Endothelial cell of umbilical vein (primary cell): ENCODE measurements around the gene MFRP. TPM values are rescaled to one million over a fixed set of nuclear protein-coding genes. Genes with fewer than 3 reads are reported as not detected.

Experiments
- BruUV-seq: library from RNA; stranded (reverse); fragments of 400-500 nt; replicated peaks from 2 replicates; lab custom pipeline; 2021; lab: Mats Ljungman, UMichigan
- CTCF ChIA-PET: fragments of 300-600, 350-600 bp; sonication (Branson Sonifier 250); formaldehyde crosslinking; loops from one replicate; lab custom pipeline; 2021; ENCODE audit warnings: antibody characterized with exemption, inconsistent platforms; lab: Charles Lee
- POLR2A ChIA-PET: fragments of 300-600, 350-600 bp; sonication (Branson Sonifier 250); formaldehyde crosslinking; loops from one replicate; lab custom pipeline; 2021; ENCODE audit warnings: antibody characterized with exemption, inconsistent platforms; lab: Charles Lee
- DNase-seq: peaks from one replicate; pipeline ENCODE4 v3.0.0-alpha.2; 2011; ENCODE audit warnings: low read depth, low spot score
- FAIRE-seq: peaks from 2 replicates; lab custom pipeline; 2011; peaks lifted over from hg19 to GRCh38; lab: Jason Lieb, UNC
- H2AFZ ChIP-seq: 2 replicates; pipeline ENCODE4 v1.6.0; 2012; ENCODE audit warnings: low read depth, low read length, control low read depth, inconsistent platforms
- H3K27ac ChIP-seq: 2 replicates; pipeline ENCODE4 v1.5.1; 2011; ENCODE audit warnings: low read depth, mild to moderate bottlenecking, control low read depth, low read length, moderate library complexity; ENCODE audit not compliant: insufficient read depth
- H3K27me3 ChIP-seq, 2 experiments: 2 replicates each; pipeline versions ENCODE4 v1.6.0 to v1.6.1; 2011; ENCODE audit warnings: low read length in 2 of 2, mixed read lengths in 1 of 2; ENCODE audit not compliant: control insufficient read depth in 2 of 2, insufficient read depth in 2 of 2
- H3K36me3 ChIP-seq, 2 experiments: 2 replicates in 1 of 2; 3 replicates in 1 of 2; pipeline ENCODE4 v1.5.1; 2011; ENCODE audit warnings: low read length in 2 of 2, mild to moderate bottlenecking in 1 of 2, moderate library complexity in 1 of 2; ENCODE audit not compliant: control insufficient read depth in 2 of 2, insufficient read depth in 2 of 2; ENCODE audit errors: extremely low read depth in 1 of 2
- H3K4me1 ChIP-seq: 3 replicates; pipeline ENCODE4 v1.5.1; 2011; ENCODE audit warnings: mild to moderate bottlenecking, low read length; ENCODE audit not compliant: control insufficient read depth, insufficient read depth; ENCODE audit errors: extremely low read depth
- H3K4me2 ChIP-seq: 2 replicates; pipeline ENCODE4 v1.6.1; 2011; ENCODE audit warnings: low read length, control low read depth, mixed read lengths; ENCODE audit not compliant: insufficient read depth
- H3K4me3 ChIP-seq, 3 experiments: fragments of 200-600 bp in 1 of 3; sonication (generic), shearing (Covaris generic) in 1 of 3; replicated peaks in 1 of 3; 2 replicates each; pipeline ENCODE4 v1.5.1; 2011 to 2016; ENCODE audit warnings: control low read depth in 3 of 3, low read length in 3 of 3, mild to moderate bottlenecking in 2 of 3, inconsistent platforms in 1 of 3, low read depth in 1 of 3, moderate library complexity in 1 of 3; ENCODE audit not compliant: insufficient read depth in 1 of 3
- H3K79me2 ChIP-seq: 2 replicates; pipeline ENCODE4 v1.6.0; 2012; ENCODE audit warnings: low read length, inconsistent platforms; ENCODE audit not compliant: control insufficient read depth, insufficient read depth
- H3K9ac ChIP-seq: replicated peaks from 2 replicates; pipeline ENCODE3; 2011; ENCODE audit warnings: low read length, control low read depth; ENCODE audit not compliant: insufficient read depth; ENCODE audit errors: extremely low read depth
- H3K9me1 ChIP-seq: replicated peaks from 3 replicates; pipeline ENCODE4 v1.6.0; 2011; ENCODE audit warnings: mild to moderate bottlenecking, low read length; ENCODE audit not compliant: control insufficient read depth, insufficient read depth; ENCODE audit errors: extremely low read depth
- H3K9me3 ChIP-seq: replicated peaks from 2 replicates; pipeline ENCODE4 v1.5.1; 2012; ENCODE audit warnings: low read length, inconsistent platforms; ENCODE audit not compliant: control insufficient read depth, insufficient read depth
- H4K20me1 ChIP-seq: replicated peaks from 2 replicates; pipeline ENCODE3; 2011; ENCODE audit warnings: mild to moderate bottlenecking, low read length; ENCODE audit not compliant: control insufficient read depth, insufficient read depth; ENCODE audit errors: extremely low read depth
- EZH2 ChIP-seq: IDR thresholded peaks from 2 replicates; pipeline ENCODE4 v1.6.1; 2012; ENCODE audit warnings: borderline replicate concordance, low read depth, mild to moderate bottlenecking, moderate library complexity, low read length, inconsistent platforms; ENCODE audit not compliant: severe bottlenecking
- FOS ChIP-seq: IDR thresholded peaks from 2 replicates; pipeline ENCODE4 v1.6.1; 2011; ENCODE audit warnings: mild to moderate bottlenecking, low read length, moderate library complexity, borderline replicate concordance; ENCODE audit not compliant: insufficient read depth
- GATA2 ChIP-seq: IDR thresholded peaks from 2 replicates; pipeline ENCODE4 v1.7.0; 2011; ENCODE audit warnings: low read depth, mild to moderate bottlenecking, moderate library complexity, mixed read lengths, low read length; ENCODE audit not compliant: insufficient read length, insufficient read depth
- JUN ChIP-seq: IDR thresholded peaks from 2 replicates; pipeline ENCODE4 v1.6.1; 2011; ENCODE audit warnings: borderline replicate concordance, low read depth; ENCODE audit not compliant: insufficient read length, insufficient read depth
- MYC ChIP-seq: IDR thresholded peaks from one replicate; pipeline ENCODE4 v1.6.1; 2011; ENCODE audit warnings: mild to moderate bottlenecking, low read depth, low read length
- POLR2A ChIP-seq: IDR thresholded peaks from 2 replicates; pipeline ENCODE4 v1.6.1; 2012; ENCODE audit warnings: low read depth, mild to moderate bottlenecking, control low read depth, low read length
- POLR2AphosphoS5 ChIP-seq: IDR thresholded peaks from 2 replicates; pipeline ENCODE4 v1.6.1; 2012; ENCODE audit warnings: low read depth, mild to moderate bottlenecking, control low read depth, low read length, moderate library complexity; ENCODE audit not compliant: insufficient read depth
- dilution Hi-C: fragments of 300-500 bp; cut with MboI; formaldehyde crosslinking; loops from one replicate; pipeline ENCODE4 v1.15.0; 2019; ENCODE audit warnings: low sequenced_read_pairs; ENCODE audit not compliant: extremely low pct_ligation_motif_present
- intact Hi-C: fragments of 100-400 bp; cut with micrococcal nuclease; formaldehyde crosslinking; loops from one replicate; pipeline ENCODE4 v1.10.0; 2022
- polyA plus RNA-seq, 4 experiments: library from polyadenylated mRNA; depleted of rRNA in 3 of 4; stranded (reverse) in 3 of 4; unstranded in 1 of 4; fragments of >200 nt; gene quantifications; 2 replicates each; pipeline versions ENCODE4 v1.2.1 to v1.2.3, GENCODE V29; 2011 to 2012; ENCODE audit warnings: missing spikeins in 1 of 4
- total RNA-seq: library from RNA; stranded (reverse); gene quantifications from 2 replicates; pipeline ENCODE4 v1.2.3, GENCODE V29; 2021
- TF ChIP-seq, protein P1 (sequence below), 2 donors: IDR thresholded peaks; 1 replicate in 1 of 2; 2 replicates in 1 of 2; pipeline ENCODE4 v1.5.1; 2011; ENCODE audit warnings: low read length in 2 of 2, mild to moderate bottlenecking in 2 of 2, moderate library complexity in 2 of 2, control low read depth in 1 of 2, inconsistent platforms in 1 of 2, low read depth in 1 of 2; ENCODE audit not compliant: insufficient read depth in 1 of 2; ENCODE audit errors: extremely low read depth in 1 of 2
- TF ChIP-seq, protein P2 (sequence below): IDR thresholded peaks from 2 replicates; pipeline ENCODE4 v1.6.1; 2011; ENCODE audit not compliant: insufficient read depth, insufficient read length

MFRP gene
- total and polyA plus RNA-seq, 2 donors (not counting 3 experiments of a cell fraction or from before 2014, with no cell fraction given): 0.08 TPM; not detected in 1

DNA sequence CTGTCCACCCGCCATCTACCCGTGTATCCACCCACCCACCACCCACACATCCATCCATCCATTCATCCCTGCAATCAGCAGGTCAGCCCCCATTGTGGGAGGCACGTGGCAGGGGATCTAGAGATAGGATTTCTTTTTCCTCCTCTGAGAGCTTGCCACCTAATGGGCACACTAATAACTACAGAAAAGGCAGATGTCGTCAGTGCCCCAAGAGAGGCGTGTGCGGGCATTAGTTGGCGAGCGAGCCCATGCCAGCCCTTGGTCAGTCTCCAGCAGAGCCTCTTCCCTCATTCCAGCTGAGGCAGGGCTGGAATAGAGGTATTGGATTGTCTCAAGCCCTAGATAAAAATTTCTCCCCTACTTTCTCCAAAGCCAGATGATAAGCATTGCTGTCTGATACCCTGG, 25.3 kb upstream of the MFRP start:
- Histone ChIP-seq H3K4me1 (no peaks in the 10 kb centered on the region), H2AFZ (no peak overlapping the region), H4K20me1 (no peaks in the 10 kb centered on the region), H3K27ac (no peak overlapping the region), H3K36me3 (no peaks in the 10 kb centered on the region), H3K27me3 (peaks cover 0 to 2% of the 10 kb centered on the region in 2 experiments), H3K9me3 (no peaks in the 10 kb centered on the region), H3K4me3 (no peak overlapping the region), H3K9ac (no peak overlapping the region), H3K4me2 (no peak overlapping the region), H3K79me2 (no peaks in the 10 kb centered on the region), H3K9me1 (no peaks in the 10 kb centered on the region)
- BruUV-seq: no TSS peak
- DNase-seq (peak; percentile 50), FAIRE-seq (no peak)
- intact Hi-C loops (loop anchor here (5.0 kb wide), 1 partner anchor 164 kb away; the partner anchor contains the start of gene CBL), dilution Hi-C loops (no loop called here)
- POLR2A ChIA-PET: no interaction called here
- no peak for TF ChIP-seq POLR2A
- TF ChIP-seq, protein P1, sequence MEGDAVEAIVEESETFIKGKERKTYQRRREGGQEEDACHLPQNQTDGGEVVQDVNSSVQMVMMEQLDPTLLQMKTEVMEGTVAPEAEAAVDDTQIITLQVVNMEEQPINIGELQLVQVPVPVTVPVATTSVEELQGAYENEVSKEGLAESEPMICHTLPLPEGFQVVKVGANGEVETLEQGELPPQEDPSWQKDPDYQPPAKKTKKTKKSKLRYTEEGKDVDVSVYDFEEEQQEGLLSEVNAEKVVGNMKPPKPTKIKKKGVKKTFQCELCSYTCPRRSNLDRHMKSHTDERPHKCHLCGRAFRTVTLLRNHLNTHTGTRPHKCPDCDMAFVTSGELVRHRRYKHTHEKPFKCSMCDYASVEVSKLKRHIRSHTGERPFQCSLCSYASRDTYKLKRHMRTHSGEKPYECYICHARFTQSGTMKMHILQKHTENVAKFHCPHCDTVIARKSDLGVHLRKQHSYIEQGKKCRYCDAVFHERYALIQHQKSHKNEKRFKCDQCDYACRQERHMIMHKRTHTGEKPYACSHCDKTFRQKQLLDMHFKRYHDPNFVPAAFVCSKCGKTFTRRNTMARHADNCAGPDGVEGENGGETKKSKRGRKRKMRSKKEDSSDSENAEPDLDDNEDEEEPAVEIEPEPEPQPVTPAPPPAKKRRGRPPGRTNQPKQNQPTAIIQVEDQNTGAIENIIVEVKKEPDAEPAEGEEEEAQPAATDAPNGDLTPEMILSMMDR (IDR thresholded peaks at IDR 0.05; ENCODE audit: extremely low read depth in 1 of 2, insufficient read depth in 1 of 2, low read depth in 1 of 2, low read length in 2 of 2): peak in 1 of 2 donors; percentile 38
- CTCF ChIA-PET: interaction anchor here (1.0 to 11.7 kb wide), 6 partner anchors 9 to 103 kb away, joined by 3 to 154 read pairs (median 12); partner anchors contain the start of genes C1QTNF5 and USP2

DNA sequence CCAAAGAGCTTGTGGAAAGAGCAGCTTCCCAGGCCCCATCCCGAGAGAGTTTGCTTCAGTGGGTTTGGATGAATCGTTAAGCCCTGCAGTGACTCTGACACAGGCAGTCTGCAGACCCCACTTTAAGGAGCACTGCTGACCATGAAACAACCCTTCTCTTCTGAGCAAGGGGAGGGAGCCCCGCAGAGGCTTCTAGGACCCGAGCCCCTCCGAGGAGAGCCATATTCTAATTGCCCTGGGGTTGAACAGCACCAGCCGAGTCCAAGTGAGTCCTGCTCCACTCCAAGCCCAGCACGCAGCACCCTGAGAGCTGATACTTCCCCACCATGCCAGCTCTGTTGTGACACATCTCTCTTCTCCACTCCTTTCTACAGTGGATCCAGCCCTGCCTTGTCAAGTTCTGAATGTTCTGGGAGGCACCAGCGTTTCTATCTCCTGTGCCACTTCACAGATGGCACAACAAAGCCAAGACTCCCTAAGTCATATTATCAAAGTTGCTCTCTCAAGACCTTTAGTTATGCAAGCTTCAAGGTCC, 24.6 kb upstream of the MFRP start:
- Histone ChIP-seq H3K9ac (no peak overlapping the region), H3K27ac (no peak overlapping the region), H3K79me2 (no peaks in the 10 kb centered on the region), H3K36me3 (no peaks in the 10 kb centered on the region), H3K9me3 (no peaks in the 10 kb centered on the region), H3K9me1 (no peaks in the 10 kb centered on the region), H3K27me3 (peaks cover 0 to 4% of the 10 kb centered on the region in 2 experiments), H4K20me1 (no peaks in the 10 kb centered on the region), H3K4me1 (no peaks in the 10 kb centered on the region), H2AFZ (no peak overlapping the region), H3K4me2 (no peak overlapping the region), H3K4me3 (no peak overlapping the region)
- FAIRE-seq (no peak), DNase-seq (no peak)
- BruUV-seq: no TSS peak
- no peak for TF ChIP-seq MYC
- TF ChIP-seq EZH2: no peak
- no peak for TF ChIP-seq POLR2A
- TF ChIP-seq, protein P1 (IDR thresholded peaks at IDR 0.05; ENCODE audit: extremely low read depth in 1 of 2, insufficient read depth in 1 of 2, low read depth in 1 of 2, low read length in 2 of 2): no peak
- no peak for TF ChIP-seq JUN
- TF ChIP-seq GATA2: no peak
- TF ChIP-seq POLR2AphosphoS5: no peak
- TF ChIP-seq FOS: no peak
- TF ChIP-seq, protein P2, sequence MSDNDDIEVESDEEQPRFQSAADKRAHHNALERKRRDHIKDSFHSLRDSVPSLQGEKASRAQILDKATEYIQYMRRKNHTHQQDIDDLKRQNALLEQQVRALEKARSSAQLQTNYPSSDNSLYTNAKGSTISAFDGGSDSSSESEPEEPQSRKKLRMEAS: no peak
- ChIA-PET CTCF (interaction anchor here (0.9 to 11.7 kb wide), 7 partner anchors 10 to 104 kb away, joined by 3 to 154 read pairs (median 10); partner anchors contain the start of genes C1QTNF5 and USP2), POLR2A (no interaction called here)
- intact Hi-C loops (loop anchor here (5.0 kb wide), 1 partner anchor 164 kb away; the partner anchor contains the start of gene CBL), dilution Hi-C loops (no loop called here)
